GM12801 (cell line): ENCODE measurements around the gene RPL14.

Experiments
- TF ChIP-seq, protein P1 (sequence below): IDR thresholded peaks from one replicate; pipeline ENCODE4 v1.5.1; 2011; ENCODE audit warnings: control low read depth; ENCODE audit not compliant: insufficient read length; ENCODE audit errors: extremely low read depth

Gene RPL14

DNA sequence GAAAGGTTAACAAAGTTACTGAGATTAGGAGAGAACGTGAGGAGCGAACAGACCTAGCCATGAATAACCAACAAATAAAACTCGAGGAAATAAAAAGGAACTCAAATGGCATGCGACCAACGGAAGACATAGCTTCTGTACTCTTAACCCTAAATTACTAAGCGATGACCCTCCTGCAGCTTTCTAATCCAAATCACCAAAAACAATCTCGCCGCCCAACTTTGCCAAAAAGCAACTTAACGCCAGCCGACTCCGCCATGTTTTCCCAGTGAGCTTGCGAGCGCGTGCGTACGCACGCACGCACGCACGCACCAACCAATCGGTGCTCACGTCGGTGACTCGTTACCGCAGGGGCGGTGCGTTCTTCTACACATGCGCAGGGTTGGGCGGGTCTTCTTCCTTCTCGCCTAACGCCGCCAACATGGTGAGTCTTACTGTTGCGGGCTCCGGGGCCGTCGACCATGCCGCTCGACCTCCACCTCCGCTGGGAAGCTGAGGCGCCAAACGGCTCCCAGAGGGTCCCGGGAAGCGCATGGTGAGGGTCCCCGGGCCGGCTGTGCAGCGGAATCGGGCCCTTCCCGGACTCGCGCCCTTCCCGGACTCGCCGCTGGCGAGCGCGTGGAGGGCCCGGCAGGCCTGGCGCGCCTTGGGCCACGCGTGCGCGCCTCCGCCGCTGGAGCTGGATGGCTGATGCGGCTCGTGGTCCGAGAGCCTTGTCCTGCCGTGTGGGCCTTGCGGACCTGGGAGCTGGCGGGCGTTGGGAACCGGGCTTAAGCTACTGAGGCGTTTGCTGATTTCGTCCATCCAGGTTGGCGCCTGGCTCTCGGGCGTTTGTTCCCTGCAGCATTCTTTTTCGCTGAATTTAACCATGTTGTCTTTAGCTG is at the start of gene RPL14:
Gene RPL14, plus strand, starts transcription at position 400 of the 884 bp plus-strand sequence. Its CDS starts 133 bp downstream, at position 533.
- TF ChIP-seq, protein P1, sequence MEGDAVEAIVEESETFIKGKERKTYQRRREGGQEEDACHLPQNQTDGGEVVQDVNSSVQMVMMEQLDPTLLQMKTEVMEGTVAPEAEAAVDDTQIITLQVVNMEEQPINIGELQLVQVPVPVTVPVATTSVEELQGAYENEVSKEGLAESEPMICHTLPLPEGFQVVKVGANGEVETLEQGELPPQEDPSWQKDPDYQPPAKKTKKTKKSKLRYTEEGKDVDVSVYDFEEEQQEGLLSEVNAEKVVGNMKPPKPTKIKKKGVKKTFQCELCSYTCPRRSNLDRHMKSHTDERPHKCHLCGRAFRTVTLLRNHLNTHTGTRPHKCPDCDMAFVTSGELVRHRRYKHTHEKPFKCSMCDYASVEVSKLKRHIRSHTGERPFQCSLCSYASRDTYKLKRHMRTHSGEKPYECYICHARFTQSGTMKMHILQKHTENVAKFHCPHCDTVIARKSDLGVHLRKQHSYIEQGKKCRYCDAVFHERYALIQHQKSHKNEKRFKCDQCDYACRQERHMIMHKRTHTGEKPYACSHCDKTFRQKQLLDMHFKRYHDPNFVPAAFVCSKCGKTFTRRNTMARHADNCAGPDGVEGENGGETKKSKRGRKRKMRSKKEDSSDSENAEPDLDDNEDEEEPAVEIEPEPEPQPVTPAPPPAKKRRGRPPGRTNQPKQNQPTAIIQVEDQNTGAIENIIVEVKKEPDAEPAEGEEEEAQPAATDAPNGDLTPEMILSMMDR, result no peak

DNA sequence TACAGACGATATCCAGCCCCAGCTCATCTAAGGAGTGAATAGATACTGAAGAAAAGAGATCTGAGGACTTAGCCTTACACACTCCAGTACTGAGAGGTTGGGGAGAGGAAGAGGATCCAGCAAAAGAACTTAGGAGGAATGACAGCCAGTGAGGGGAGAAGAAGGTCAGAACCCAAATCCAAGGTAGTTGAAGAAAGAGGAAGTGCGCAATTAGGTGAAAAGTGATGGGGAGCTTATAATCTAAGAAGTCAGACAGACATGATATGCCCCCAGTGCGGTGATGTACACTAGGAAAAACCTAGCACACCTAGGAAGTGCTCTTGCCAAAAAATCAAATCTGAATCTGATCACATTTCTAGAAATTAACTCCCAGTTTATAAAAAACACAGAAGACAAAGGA is 49.5 kb upstream of the RPL14 start:
- TF ChIP-seq, protein P1, result no peak

DNA sequence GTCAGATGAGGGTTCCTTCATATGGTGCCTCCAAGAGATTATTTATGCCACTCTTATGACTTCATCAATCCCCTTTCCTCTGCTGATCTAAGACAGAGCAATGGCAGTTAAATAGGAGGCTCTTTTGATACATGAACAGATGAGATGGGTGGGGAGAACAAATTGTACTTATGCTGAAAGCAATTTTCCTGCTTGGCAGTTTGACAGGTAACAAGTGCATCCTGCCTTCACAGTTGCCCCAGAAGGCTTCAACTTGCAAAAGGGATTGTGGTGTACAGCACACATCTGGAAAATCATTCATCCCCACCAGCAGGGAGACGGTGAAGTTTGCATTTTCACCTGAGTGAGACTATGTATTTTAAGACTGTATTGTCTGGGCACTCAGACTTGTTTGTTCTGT is 42.9 kb upstream of the RPL14 start:
- TF ChIP-seq, protein P1, result no peak

DNA sequence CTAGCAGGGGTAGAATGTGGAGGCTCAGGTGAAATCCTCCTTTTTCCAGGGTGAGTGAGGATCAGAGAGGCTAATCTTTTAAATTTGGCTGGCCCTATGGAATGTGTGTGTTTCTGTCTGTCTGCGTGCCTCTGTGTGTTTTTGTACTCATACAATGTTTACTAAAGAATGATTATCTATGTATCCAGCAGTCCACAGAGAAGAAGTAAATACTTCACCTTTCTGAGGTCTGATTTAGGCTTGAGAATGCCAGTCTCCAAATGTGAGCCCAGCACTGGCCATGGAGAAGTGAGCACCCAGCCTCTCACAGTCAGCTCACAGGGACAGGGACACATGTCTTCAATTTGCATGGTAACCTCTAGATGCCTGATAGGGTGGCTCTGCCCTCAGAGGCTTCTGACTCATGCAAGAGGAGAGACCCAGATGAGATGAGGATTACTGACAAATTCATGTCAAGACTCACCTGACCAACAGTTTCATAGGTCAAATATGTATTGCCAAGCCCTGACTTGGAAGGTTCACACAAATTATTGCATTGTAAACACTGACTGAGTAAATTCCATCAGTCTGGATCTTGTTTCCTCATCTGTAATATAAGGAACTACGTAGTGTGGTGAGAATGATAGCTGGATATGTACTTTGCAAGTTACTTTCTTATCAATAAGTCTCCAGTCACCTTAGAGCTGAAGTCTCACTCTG is 39.1 kb upstream of the RPL14 start:
- TF ChIP-seq, protein P1, result no peak

DNA sequence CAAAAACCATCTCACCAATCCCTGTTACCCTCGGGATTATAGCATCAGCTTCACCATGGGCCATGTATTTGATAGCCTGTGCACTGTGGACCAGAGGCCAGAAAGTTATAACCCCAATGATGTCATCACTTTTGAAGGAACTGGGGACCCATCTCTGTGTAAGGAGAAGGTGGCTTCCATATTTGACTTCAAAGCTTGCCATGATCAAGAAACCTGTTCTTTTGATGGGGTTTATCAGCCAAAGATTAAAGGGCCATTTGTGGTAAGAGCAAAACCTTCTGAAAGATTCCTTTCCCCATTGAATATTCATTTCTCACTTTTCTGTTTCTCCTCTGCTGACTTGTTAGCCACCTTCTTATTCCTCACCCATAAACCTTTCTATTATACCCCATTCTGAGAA is 34.3 kb upstream of the RPL14 start:
- TF ChIP-seq, protein P1, result no peak

DNA sequence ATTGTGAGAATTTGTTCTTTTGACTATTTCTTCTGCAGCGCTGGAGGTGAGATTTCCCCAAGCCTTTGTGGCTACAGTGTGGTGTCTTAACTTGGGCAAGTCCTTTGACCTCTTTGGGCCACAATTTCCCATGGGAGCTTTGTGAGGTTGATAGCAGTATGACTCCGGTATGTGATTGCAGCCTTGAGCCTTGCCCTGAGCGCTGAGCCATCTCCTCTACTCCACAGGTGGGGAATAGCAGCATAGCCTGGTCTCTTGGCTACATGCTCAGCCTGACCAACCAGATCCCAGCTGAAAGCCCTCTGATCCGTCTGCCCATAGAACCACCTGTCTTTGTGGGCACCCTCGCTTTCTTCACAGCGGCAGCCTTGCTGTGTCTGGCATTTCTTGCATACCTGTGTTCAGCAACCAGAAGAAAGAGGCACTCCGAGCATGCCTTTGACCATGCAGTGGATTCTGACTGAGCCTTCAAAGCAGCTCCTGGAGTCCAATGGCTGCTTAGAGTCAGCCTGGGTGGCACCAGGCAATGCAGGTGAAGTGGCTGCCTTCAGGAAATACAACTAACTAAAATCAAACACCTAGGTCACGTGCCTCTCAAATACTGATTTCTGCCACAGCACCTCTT is 30.0 kb upstream of the RPL14 start:
- TF ChIP-seq, protein P1, result no peak

DNA sequence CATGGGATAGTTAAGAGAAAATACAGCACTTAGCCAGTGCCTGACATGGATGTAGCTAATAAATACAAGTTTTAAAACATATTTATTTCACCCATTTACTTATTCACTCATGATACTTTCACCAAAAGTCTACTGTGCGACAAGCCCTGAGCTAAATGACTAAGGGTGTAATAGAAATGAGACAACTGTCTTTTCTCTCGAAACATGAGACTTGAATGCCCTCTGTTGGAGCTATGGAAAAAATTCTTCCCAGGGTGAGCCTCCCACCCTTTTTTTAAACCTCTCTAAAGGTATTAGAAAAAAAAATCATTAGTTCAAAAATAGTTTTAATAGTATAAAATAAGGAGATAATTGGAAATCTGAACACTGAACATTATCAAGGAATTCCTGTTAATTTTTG is 24.3 kb upstream of the RPL14 start:
- TF ChIP-seq, protein P1, result no peak
